ENCODE measurements around the gene CNGB1. TPM values are rescaled to one million over a fixed set of nuclear protein-coding genes. Genes with fewer than 3 reads are reported as not detected.

The CNGB1 gene
- total RNA-seq, 4 donors from 2014 or later = 0.14 to 1.9 (median 0.87) TPM

DNA sequence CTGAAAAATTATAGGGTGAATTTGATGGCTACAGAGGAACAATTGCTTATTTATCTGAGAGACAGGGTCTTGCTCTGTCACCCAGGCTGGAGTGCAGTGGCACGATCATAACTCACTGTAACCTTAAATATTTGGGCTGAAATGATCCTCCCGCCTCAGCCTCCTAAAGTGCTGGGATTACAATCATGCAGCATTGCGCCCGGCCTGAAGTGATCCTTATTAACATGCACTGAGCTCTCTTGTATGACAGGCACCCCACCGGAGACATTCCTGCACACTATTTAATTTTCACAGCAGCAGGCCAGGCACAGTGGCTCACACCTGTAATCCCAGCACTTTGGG lies 77.7 kb downstream of the CNGB1 start:
- in situ Hi-C loops (cut with MboI; ENCODE audit: low pct_ligation_motif_present in 1 of 4, low pct_unique_long_range_greater_than_20kb in 1 of 4, low sequenced_read_pairs in 3 of 4) (loop anchor here in 2 of 4 donors (10.0 kb wide), 1 partner anchor 112 kb away; the partner anchor contains the start of genes USB1 (in 2 of the 2) and ZNF319 (in 2 of the 2)), intact Hi-C loops (cut with DNase I; ENCODE audit: low total_unique reads) (no loop called here)
- peaks cover 0 to 18% (median 9%) of the 10 kb centered on the region in 4 donors for H3K4me1 ChIP-seq
- 80 to 86% methylated on average over 1 to 5 of the region's 5 CpGs for WGBS, 2 donors (ENCODE audit: low coverage in 1 of 2)
- peak overlapping the region; percentile 16 to 41 (median 29) for H3K27ac ChIP-seq
- TF ChIP-seq POLR2A (IDR thresholded peaks at IDR 0.05) (no peak), POLR2AphosphoS5 (IDR thresholded peaks at IDR 0.05) (no peak), EP300 (IDR thresholded peaks at IDR 0.05; ENCODE audit: low read depth) (no peak)
- TF ChIP-seq, protein P1, sequence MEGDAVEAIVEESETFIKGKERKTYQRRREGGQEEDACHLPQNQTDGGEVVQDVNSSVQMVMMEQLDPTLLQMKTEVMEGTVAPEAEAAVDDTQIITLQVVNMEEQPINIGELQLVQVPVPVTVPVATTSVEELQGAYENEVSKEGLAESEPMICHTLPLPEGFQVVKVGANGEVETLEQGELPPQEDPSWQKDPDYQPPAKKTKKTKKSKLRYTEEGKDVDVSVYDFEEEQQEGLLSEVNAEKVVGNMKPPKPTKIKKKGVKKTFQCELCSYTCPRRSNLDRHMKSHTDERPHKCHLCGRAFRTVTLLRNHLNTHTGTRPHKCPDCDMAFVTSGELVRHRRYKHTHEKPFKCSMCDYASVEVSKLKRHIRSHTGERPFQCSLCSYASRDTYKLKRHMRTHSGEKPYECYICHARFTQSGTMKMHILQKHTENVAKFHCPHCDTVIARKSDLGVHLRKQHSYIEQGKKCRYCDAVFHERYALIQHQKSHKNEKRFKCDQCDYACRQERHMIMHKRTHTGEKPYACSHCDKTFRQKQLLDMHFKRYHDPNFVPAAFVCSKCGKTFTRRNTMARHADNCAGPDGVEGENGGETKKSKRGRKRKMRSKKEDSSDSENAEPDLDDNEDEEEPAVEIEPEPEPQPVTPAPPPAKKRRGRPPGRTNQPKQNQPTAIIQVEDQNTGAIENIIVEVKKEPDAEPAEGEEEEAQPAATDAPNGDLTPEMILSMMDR (IDR thresholded peaks at IDR 0.05) = no peak
- no peaks in the 10 kb centered on the region for H3K36me3 ChIP-seq
- no peak for DNase-seq
- no peak overlapping the region for H3K4me3 ChIP-seq
- no peaks in the 10 kb centered on the region for H3K27me3 ChIP-seq
- no peaks in the 10 kb centered on the region for H3K9me3 ChIP-seq

DNA sequence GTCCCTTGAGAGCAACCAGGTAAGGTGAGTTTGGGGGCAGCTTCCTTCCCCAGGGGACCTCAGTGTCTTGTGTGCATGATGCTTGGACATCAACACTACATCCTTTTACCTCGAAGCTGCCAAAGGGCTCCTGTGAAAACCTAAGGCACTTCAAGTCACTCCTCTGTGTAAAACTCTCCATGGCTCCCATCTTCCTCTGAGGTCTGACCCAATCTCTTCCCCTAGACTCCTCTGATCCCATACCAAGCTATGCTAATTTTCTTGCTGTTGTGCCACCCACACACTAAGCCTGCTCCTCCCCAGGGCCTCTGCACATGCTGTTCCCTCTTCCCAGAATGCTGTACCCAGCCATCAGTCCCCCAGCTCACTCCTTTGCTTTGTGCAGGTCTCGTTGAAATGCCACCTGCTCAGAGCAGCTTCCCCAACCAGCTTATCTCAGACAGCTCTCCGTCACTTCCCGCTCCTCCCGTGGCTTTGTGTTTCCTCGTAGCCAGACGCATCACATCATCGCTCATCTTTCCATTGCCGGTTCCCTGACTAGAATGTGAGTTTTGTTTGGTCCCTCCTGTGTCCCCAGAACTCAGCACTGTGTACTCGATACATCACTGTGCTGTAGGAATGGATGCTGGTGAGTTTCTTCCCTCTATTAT lies 78.4 kb downstream of the CNGB1 start:
- H3K4me1 ChIP-seq = peaks cover 0 to 18% (median 9%) of the 10 kb centered on the region in 4 donors
- intact Hi-C loops (cut with DNase I; ENCODE audit: low total_unique reads) = no loop called here
- no peaks in the 10 kb centered on the region for H3K9me3 ChIP-seq
- peak overlapping the region in 1 of 4 donors; percentile 41 for H3K27ac ChIP-seq
- 43 to 57% methylated on average over 8 to 10 of the region's 10 CpGs for WGBS, 2 donors (ENCODE audit: low coverage in 1 of 2)
- H3K27me3 ChIP-seq = peaks cover 1% of the 10 kb centered on the region
- no peak overlapping the region for H3K4me3 ChIP-seq
- TF ChIP-seq, protein P1 (IDR thresholded peaks at IDR 0.05) = no peak
- no peak for TF ChIP-seq POLR2A (IDR thresholded peaks at IDR 0.05)
- TF ChIP-seq EP300 (IDR thresholded peaks at IDR 0.05; ENCODE audit: low read depth) = no peak
- no peak for TF ChIP-seq POLR2AphosphoS5 (IDR thresholded peaks at IDR 0.05)
- DNase-seq = peak; percentile 35
- H3K36me3 ChIP-seq = no peaks in the 10 kb centered on the region
- in situ Hi-C loops (cut with MboI; ENCODE audit: low pct_ligation_motif_present in 1 of 4, low pct_unique_long_range_greater_than_20kb in 1 of 4, low sequenced_read_pairs in 3 of 4) = loop anchor here in 2 of 4 donors (10.0 kb wide), 1 partner anchor 112 kb away; the partner anchor contains the start of genes USB1 (in 2 of the 2) and ZNF319 (in 2 of the 2)

DNA sequence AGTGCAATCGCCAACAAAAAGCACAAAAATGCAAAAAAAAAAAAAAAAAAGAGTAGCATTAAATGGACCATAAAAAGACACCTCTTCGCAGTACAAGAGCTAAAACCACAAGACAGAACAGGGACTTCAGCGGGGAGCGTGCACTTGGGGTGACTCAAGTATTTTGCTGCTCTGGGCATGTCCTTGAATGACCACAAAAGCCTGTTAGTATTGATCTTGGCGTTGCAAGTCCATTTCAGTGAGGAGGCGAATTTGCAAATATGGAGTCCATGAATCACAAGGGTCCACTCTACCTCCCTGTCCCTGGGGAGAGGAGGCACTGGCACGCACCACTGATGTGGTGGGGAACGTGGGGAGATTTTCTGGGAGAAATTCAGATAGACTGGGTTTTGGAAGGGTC lies 78.9 kb downstream of the CNGB1 start:
- TF ChIP-seq EP300 (IDR thresholded peaks at IDR 0.05; ENCODE audit: low read depth) (no peak), POLR2AphosphoS5 (IDR thresholded peaks at IDR 0.05) (no peak), POLR2A (IDR thresholded peaks at IDR 0.05) (no peak)
- TF ChIP-seq, protein P1 (IDR thresholded peaks at IDR 0.05) = no peak
- WGBS, 2 donors (ENCODE audit: low coverage in 1 of 2) = 81 to 82% methylated on average over 3 to 8 of the region's 8 CpGs
- no peak for DNase-seq
- Histone ChIP-seq H3K27ac (no peak overlapping the region), H3K4me1 (peaks cover 0 to 18% (median 9%) of the 10 kb centered on the region in 4 donors), H3K4me3 (no peak overlapping the region), H3K27me3 (peaks cover 6% of the 10 kb centered on the region), H3K36me3 (no peaks in the 10 kb centered on the region), H3K9me3 (no peaks in the 10 kb centered on the region)
- intact Hi-C loops (cut with DNase I; ENCODE audit: low total_unique reads) = no loop called here
- in situ Hi-C loops (cut with MboI; ENCODE audit: low pct_ligation_motif_present in 1 of 4, low pct_unique_long_range_greater_than_20kb in 1 of 4, low sequenced_read_pairs in 3 of 4) = loop anchor here in 2 of 4 donors (10.0 kb wide), 1 partner anchor 113 kb away; the partner anchor contains the start of genes USB1 (in 2 of the 2) and ZNF319 (in 2 of the 2)

DNA sequence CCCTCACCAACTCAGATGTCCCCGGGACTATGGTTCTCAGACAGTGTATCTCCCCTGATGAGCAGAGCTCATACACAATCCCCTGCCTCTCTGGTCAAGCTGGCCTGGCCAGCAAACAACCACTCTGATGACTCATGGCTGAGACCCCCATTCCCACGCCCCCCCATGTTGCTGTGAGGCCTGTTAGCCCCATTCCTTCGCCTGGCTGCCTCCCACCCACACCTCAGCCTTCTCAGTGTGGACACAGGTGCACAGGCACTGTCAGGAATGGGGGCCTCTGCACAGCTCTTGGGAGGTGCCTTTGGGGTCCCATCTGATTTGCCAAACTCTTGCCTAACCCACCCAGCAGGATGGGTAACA lies 80.2 kb downstream of the CNGB1 start:
- peak overlapping the region in 1 of 4 donors; percentile 40 for H3K27ac ChIP-seq
- 85% methylated on average over 3 of the region's 3 CpGs; no CpG with 5 or more reads in 1 of the 2 donors for WGBS, 2 donors (ENCODE audit: low coverage in 1 of 2)
- H3K36me3 ChIP-seq = no peaks in the 10 kb centered on the region
- peaks cover 10% of the 10 kb centered on the region for H3K27me3 ChIP-seq
- H3K4me3 ChIP-seq = no peak overlapping the region
- peaks cover 0 to 18% (median 9%) of the 10 kb centered on the region in 4 donors for H3K4me1 ChIP-seq
- TF ChIP-seq POLR2AphosphoS5 (IDR thresholded peaks at IDR 0.05) (no peak), EP300 (IDR thresholded peaks at IDR 0.05; ENCODE audit: low read depth) (no peak), POLR2A (IDR thresholded peaks at IDR 0.05) (no peak)
- TF ChIP-seq, protein P1 (IDR thresholded peaks at IDR 0.05) = no peak
- H3K9me3 ChIP-seq = no peaks in the 10 kb centered on the region
- in situ Hi-C loops (cut with MboI; ENCODE audit: low pct_ligation_motif_present in 1 of 4, low pct_unique_long_range_greater_than_20kb in 1 of 4, low sequenced_read_pairs in 3 of 4) = loop anchor here in 2 of 4 donors (10.0 kb wide), 1 partner anchor 114 kb away; the partner anchor contains the start of genes USB1 (in 2 of the 2) and ZNF319 (in 2 of the 2)
- intact Hi-C loops (cut with DNase I; ENCODE audit: low total_unique reads) = no loop called here
- no peak for DNase-seq
